Fibroblast of lung (primary cell): Measurements from ENCODE around the gene ZNF532. TPM values are rescaled to one million over a fixed set of nuclear protein-coding genes. Genes with fewer than 3 reads are reported as not detected.

Experiments
- DNase-seq, 2 donors: peaks; one replicate each; pipeline versions ENCODE4 v3.0.0 to v3.0.0-alpha.2; 2010; ENCODE audit warnings: low read depth in 2 of 2
- H2AFZ ChIP-seq: 2 replicates; pipeline ENCODE4 v1.5.1; 2012; ENCODE audit warnings: low read length, control low read depth, inconsistent platforms
- H3K27ac ChIP-seq: 2 replicates; pipeline ENCODE4 v1.5.1; 2011; ENCODE audit warnings: low read length, control low read depth; ENCODE audit not compliant: insufficient read depth
- H3K27me3 ChIP-seq: 2 replicates; pipeline ENCODE4 v1.5.1; 2011; ENCODE audit warnings: mild to moderate bottlenecking, low read length; ENCODE audit not compliant: control insufficient read depth, insufficient read depth
- H3K36me3 ChIP-seq: 2 replicates; pipeline ENCODE4 v1.5.1; 2011; ENCODE audit warnings: low read length; ENCODE audit not compliant: control insufficient read depth, insufficient read depth
- H3K4me1 ChIP-seq: 2 replicates; pipeline ENCODE4 v1.5.1; 2011; ENCODE audit warnings: low read length; ENCODE audit not compliant: control insufficient read depth, insufficient read depth; ENCODE audit errors: extremely low read depth
- H3K4me2 ChIP-seq: 2 replicates; pipeline ENCODE4 v1.5.1; 2011; ENCODE audit warnings: low read length, control low read depth; ENCODE audit not compliant: insufficient read depth; ENCODE audit errors: extremely low read depth
- H3K4me3 ChIP-seq, 4 experiments: fragments of 200-600 bp in 1 of 4; sonication (generic) in 1 of 4; replicated peaks in 1 of 4; 2 replicates each; pipeline ENCODE4 v1.5.1; 2011 to 2016; ENCODE audit warnings: low read length in 4 of 4, low read depth in 3 of 4, mild to moderate bottlenecking in 3 of 4, control low read depth in 2 of 4, inconsistent platforms in 1 of 4, mixed read lengths in 1 of 4; ENCODE audit not compliant: insufficient read depth in 1 of 4; ENCODE audit errors: control extremely low read depth in 1 of 4
- H3K79me2 ChIP-seq: 2 replicates; pipeline ENCODE4 v1.5.1; 2012; ENCODE audit warnings: mild to moderate bottlenecking, low read length, inconsistent platforms; ENCODE audit not compliant: control insufficient read depth, insufficient read depth
- H3K9ac ChIP-seq: 2 replicates; pipeline ENCODE4 v1.5.1; 2011; ENCODE audit warnings: mild to moderate bottlenecking, low read length, control low read depth; ENCODE audit not compliant: insufficient read depth
- H3K9me3 ChIP-seq: 2 replicates; pipeline ENCODE4 v1.5.1; 2012; ENCODE audit warnings: low read depth, low read length; ENCODE audit not compliant: control insufficient read depth, insufficient read depth
- H4K20me1 ChIP-seq: 2 replicates; pipeline ENCODE4 v1.5.1; 2011; ENCODE audit warnings: low read length; ENCODE audit not compliant: control insufficient read depth, insufficient read depth; ENCODE audit errors: extremely low read depth
- EZH2 ChIP-seq: IDR thresholded peaks from 2 replicates; pipeline ENCODE4 v1.5.1; 2012; ENCODE audit warnings: low read length, control low read depth, mild to moderate bottlenecking; ENCODE audit errors: missing control alignments
- polyA plus RNA-seq, 2 donors: library from polyadenylated mRNA; depleted of rRNA in 1 of 2; stranded (reverse) in 1 of 2; unstranded in 1 of 2; fragments of >200 nt; gene quantifications; 2 replicates each; pipeline ENCODE4 v1.2.1, GENCODE V29; 2011 to 2012; ENCODE audit warnings: missing spikeins in 1 of 2
- total RNA-seq: library from RNA; depleted of rRNA; stranded (reverse); fragments of >200 nt; gene quantifications from 2 replicates; pipeline ENCODE4 v1.2.1, GENCODE V29; 2014
- TF ChIP-seq, protein P1 (sequence below), 2 donors: IDR thresholded peaks in 1 of 2; conservative IDR thresholded peaks in 1 of 2; 1 replicate in 1 of 2; 2 replicates in 1 of 2; pipeline ENCODE4 v1.5.1; 2011 to 2012; ENCODE audit warnings: low read length in 2 of 2, control low read depth in 1 of 2, inconsistent platforms in 1 of 2, low read depth in 1 of 2, mild to moderate bottlenecking in 1 of 2

The ZNF532 gene
- total and polyA plus RNA-seq, 2 donors (not counting 1 experiment from before 2014, with no cell fraction given), result 57.3 to 64.6 TPM

DNA sequence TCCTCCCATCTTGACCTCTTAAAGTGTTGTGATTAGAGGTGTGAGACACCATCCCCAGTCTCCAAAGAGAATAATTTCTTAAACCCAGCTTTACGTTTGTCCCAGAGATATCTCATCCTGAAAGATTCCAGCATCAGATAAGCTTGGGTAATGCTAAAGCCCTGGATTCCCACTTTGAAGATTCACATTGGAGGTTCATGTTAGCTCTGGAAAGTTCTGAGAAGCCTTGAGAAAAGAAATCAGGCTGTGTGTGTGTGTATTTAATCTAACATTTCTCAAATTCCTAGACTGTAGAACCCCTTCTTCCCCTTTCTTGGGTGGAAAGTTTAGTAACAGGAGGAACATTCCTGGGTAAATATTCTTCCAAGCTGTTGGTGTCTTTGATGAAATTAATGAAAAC is 18.0 kb downstream of the ZNF532 start:
- peaks cover 2% of the 10 kb centered on the region for H3K36me3 ChIP-seq
- H3K4me3 ChIP-seq, result no peak overlapping the region
- H2AFZ ChIP-seq, result no peak overlapping the region
- peak in 1 of 2 donors; percentile 62 for DNase-seq
- peaks cover 5% of the 10 kb centered on the region for H3K79me2 ChIP-seq
- H3K9ac ChIP-seq, result no peak overlapping the region
- H3K9me3 ChIP-seq, result no peaks in the 10 kb centered on the region
- H3K27ac ChIP-seq, result no peak overlapping the region
- peaks cover 4% of the 10 kb centered on the region for H3K4me1 ChIP-seq
- H3K27me3 ChIP-seq, result no peaks in the 10 kb centered on the region
- H4K20me1 ChIP-seq, result no peaks in the 10 kb centered on the region
- no peak overlapping the region for H3K4me2 ChIP-seq
- TF ChIP-seq, protein P1, sequence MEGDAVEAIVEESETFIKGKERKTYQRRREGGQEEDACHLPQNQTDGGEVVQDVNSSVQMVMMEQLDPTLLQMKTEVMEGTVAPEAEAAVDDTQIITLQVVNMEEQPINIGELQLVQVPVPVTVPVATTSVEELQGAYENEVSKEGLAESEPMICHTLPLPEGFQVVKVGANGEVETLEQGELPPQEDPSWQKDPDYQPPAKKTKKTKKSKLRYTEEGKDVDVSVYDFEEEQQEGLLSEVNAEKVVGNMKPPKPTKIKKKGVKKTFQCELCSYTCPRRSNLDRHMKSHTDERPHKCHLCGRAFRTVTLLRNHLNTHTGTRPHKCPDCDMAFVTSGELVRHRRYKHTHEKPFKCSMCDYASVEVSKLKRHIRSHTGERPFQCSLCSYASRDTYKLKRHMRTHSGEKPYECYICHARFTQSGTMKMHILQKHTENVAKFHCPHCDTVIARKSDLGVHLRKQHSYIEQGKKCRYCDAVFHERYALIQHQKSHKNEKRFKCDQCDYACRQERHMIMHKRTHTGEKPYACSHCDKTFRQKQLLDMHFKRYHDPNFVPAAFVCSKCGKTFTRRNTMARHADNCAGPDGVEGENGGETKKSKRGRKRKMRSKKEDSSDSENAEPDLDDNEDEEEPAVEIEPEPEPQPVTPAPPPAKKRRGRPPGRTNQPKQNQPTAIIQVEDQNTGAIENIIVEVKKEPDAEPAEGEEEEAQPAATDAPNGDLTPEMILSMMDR (conservative IDR thresholded peaks at IDR 0.05 in 1 of 2, IDR thresholded peaks at IDR 0.05 in 1 of 2; ENCODE audit: low read depth in 1 of 2, low read length in 2 of 2), result no peak
- TF ChIP-seq EZH2, result no peak

DNA sequence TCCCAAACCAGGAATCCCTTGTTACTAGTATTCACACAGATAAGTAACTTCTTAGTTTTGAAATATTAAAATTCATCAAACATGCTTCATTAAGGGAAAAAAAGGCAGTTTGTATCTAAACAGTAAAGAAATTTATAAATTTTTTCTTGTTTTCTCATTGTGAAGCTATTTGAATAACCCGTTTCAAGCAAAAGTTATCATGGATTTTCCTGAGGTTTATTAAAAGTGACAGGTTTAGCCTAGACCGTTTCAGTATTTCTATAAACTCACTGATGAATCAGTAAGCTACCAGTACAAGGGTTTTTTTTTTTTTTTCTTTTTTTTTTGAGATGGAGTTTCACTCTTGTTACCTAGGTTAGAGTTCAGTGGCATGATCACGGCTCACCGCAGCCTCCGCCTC is 20.0 kb downstream of the ZNF532 start:
- H3K79me2 ChIP-seq, result peaks cover 4% of the 10 kb centered on the region
- no peaks in the 10 kb centered on the region for H4K20me1 ChIP-seq
- H2AFZ ChIP-seq, result no peak overlapping the region

DNA sequence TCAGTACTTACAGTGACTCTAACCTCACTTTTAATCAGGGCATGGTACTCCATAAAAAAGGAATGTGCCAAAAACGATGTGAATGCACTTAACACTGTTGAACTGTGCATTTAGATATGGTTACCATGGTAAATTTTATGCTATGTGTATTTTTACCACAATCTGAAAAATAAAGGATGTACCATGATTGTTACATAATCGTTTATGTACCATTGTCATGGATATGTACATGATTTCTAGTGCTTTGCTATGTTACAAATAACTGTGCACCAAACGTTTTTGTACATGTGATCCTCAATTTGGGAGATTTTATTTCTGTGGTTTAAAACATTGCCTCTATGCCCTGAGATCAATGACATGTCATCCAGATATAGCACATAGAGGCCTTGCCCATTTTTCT is 21.8 kb downstream of the ZNF532 start:
- Histone ChIP-seq H2AFZ (no peak overlapping the region), H3K36me3 (no peaks in the 10 kb centered on the region), H4K20me1 (no peaks in the 10 kb centered on the region), H3K27me3 (no peaks in the 10 kb centered on the region), H3K4me2 (no peak overlapping the region), H3K79me2 (peaks cover 4% of the 10 kb centered on the region), H3K27ac (no peak overlapping the region), H3K9me3 (no peaks in the 10 kb centered on the region), H3K4me3 (no peak overlapping the region), H3K9ac (no peak overlapping the region), H3K4me1 (peaks cover 6% of the 10 kb centered on the region)
- DNase-seq, result no peak
- TF ChIP-seq EZH2, result no peak
- TF ChIP-seq, protein P1 (conservative IDR thresholded peaks at IDR 0.05 in 1 of 2, IDR thresholded peaks at IDR 0.05 in 1 of 2; ENCODE audit: low read depth in 1 of 2, low read length in 2 of 2), result no peak

More for the DNA sequence above, 20.0 kb downstream of the ZNF532 start:
- H3K36me3 ChIP-seq, result no peaks in the 10 kb centered on the region
- H3K4me1 ChIP-seq, result peaks cover 6% of the 10 kb centered on the region
- no peak overlapping the region for H3K27ac ChIP-seq
- no peak for TF ChIP-seq EZH2
- TF ChIP-seq, protein P1 (conservative IDR thresholded peaks at IDR 0.05 in 1 of 2, IDR thresholded peaks at IDR 0.05 in 1 of 2; ENCODE audit: low read depth in 1 of 2, low read length in 2 of 2), result no peak
- no peak overlapping the region for H3K4me3 ChIP-seq
- H3K27me3 ChIP-seq, result no peaks in the 10 kb centered on the region
- no peaks in the 10 kb centered on the region for H3K9me3 ChIP-seq
- no peak overlapping the region for H3K9ac ChIP-seq
- no peak overlapping the region for H3K4me2 ChIP-seq
- DNase-seq, result no peak
